HepG2 (cell line): ENCODE data around the gene TLE1. TPM values are rescaled to one million over a fixed set of nuclear protein-coding genes. Genes with fewer than 3 reads are reported as not detected.

Source experiments
- DMTF1 ChIP-seq: sonication (generic); formaldehyde crosslinking; IDR thresholded peaks from 2 replicates; pipeline ENCODE4 v1.4.0; 2020; ENCODE audit warnings: mild to moderate bottlenecking, missing genetic modification reagents
- HDAC6 ChIP-seq: fragments of 200-600 bp; sonication (generic); IDR thresholded peaks from 2 replicates; pipeline ENCODE4 v1.7.0; 2017; ENCODE audit warnings: mild to moderate bottlenecking, antibody characterized with exemption, low read length, low read depth
- HNF4A ChIP-seq: sonication (generic); formaldehyde crosslinking; IDR thresholded peaks from 2 replicates; pipeline ENCODE4 v1.4.0; 2020; ENCODE audit warnings: missing genetic modification reagents
- KAT8 ChIP-seq: IDR thresholded peaks from 2 replicates; pipeline ENCODE4 v1.6.1; 2016; ENCODE audit warnings: missing genetic modification reagents, missing compliant biosample characterization
- KLF15 ChIP-seq: sonication (generic); formaldehyde crosslinking; IDR thresholded peaks from 2 replicates; pipeline ENCODE4 v1.8.1; 2023; ENCODE audit warnings: borderline replicate concordance, mild to moderate bottlenecking, inconsistent platforms, missing genetic modification reagents, mixed read lengths
- MAF1 ChIP-seq: sonication (generic); formaldehyde crosslinking; IDR thresholded peaks from 2 replicates; pipeline ENCODE4 v1.5.0; 2020; ENCODE audit warnings: missing genetic modification reagents, borderline replicate concordance
- MATR3 ChIP-seq: sonication (generic); formaldehyde crosslinking; IDR thresholded peaks from 2 replicates; pipeline ENCODE4 v1.4.0; 2020; ENCODE audit warnings: missing genetic modification reagents
- POGZ ChIP-seq: sonication (generic); formaldehyde crosslinking; IDR thresholded peaks from 2 replicates; pipeline ENCODE4 v1.4.0; 2020; ENCODE audit warnings: mild to moderate bottlenecking, missing genetic modification reagents
- POLR2G ChIP-seq: fragments of 200-400 bp; formaldehyde crosslinking; IDR thresholded peaks from 2 replicates; pipeline ENCODE4 v1.6.1; 2018; ENCODE audit warnings: mild to moderate bottlenecking, low read depth, low read length, moderate library complexity
- RAD21 ChIP-seq: fragments of 450-650 bp; formaldehyde crosslinking; IDR thresholded peaks from 2 replicates; pipeline ENCODE4 v1.5.0; 2020; ENCODE audit warnings: mild to moderate bottlenecking
- SAP130 ChIP-seq: IDR thresholded peaks from 2 replicates; pipeline ENCODE4 v1.6.1; 2016; ENCODE audit warnings: low read depth
- TFDP1 ChIP-seq: IDR thresholded peaks from 2 replicates; pipeline ENCODE4 v1.6.1; 2016; ENCODE audit warnings: missing compliant biosample characterization, missing genetic modification reagents, borderline replicate concordance
- ZHX2 ChIP-seq, 2 experiments: sonication (generic) in 1 of 2; formaldehyde crosslinking in 1 of 2; IDR thresholded peaks; 2 replicates each; pipeline versions ENCODE4 v1.6.1 to v1.9.0; 2014 to 2022; ENCODE audit warnings: antibody characterized with exemption in 1 of 2, borderline replicate concordance in 1 of 2, inconsistent platforms in 1 of 2, low read depth in 1 of 2, missing genetic modification reagents in 1 of 2
- ZNF224 ChIP-seq: sonication (generic); formaldehyde crosslinking; IDR thresholded peaks from 2 replicates; pipeline ENCODE4 v1.5.0; 2020; ENCODE audit warnings: mild to moderate bottlenecking, missing genetic modification reagents
- ZNF282 ChIP-seq: fragments of 450-650 bp; IDR thresholded peaks from 2 replicates; pipeline ENCODE4 v1.6.1; 2018; ENCODE audit not compliant: partially characterized antibody
- ZNF432 ChIP-seq: sonication (generic); formaldehyde crosslinking; IDR thresholded peaks from 2 replicates; pipeline ENCODE4 v1.5.0; 2020; ENCODE audit warnings: missing genetic modification reagents, mild to moderate bottlenecking, borderline replicate concordance
- ZNF550 ChIP-seq: sonication (generic); formaldehyde crosslinking; IDR thresholded peaks from 2 replicates; pipeline ENCODE4 v1.4.0; 2020; ENCODE audit warnings: mild to moderate bottlenecking, missing genetic modification reagents, borderline replicate concordance
- ZNF704 ChIP-seq: sonication (generic); formaldehyde crosslinking; IDR thresholded peaks from 2 replicates; pipeline ENCODE4 v1.8.1; 2023; ENCODE audit warnings: mild to moderate bottlenecking, inconsistent platforms, moderate library complexity, missing genetic modification reagents, borderline replicate concordance
- polyA plus RNA-seq, 8 experiments: library from polyadenylated mRNA; depleted of rRNA in 3 of 8; stranded (reverse) in 7 of 8; unstranded in 1 of 8; fragments of >200 nt; fragmentation: Illumina TruSeq in 4 of 8; extraction: Trizol in 4 of 8; gene quantifications; 2 replicates each; pipeline versions ENCODE4 v1.2.1 to v1.2.3, GENCODE V29; 2011 to 2016; ENCODE audit warnings: low read depth in 4 of 8, missing spikeins in 1 of 8, mixed read lengths in 1 of 8; ENCODE audit not compliant: insufficient read depth in 1 of 8
- total RNA-seq, 5 experiments: library from RNA; depleted of rRNA; stranded (reverse); fragments of >200 nt; fragmentation: Illumina TruSeq; extraction: Trizol; gene quantifications; 2 replicates each; pipeline ENCODE4 v1.2.3, GENCODE V29; 2016; ENCODE audit warnings: low read depth in 1 of 5

Gene TLE1
- total and polyA plus RNA-seq, 2 of the 13 experiments (the other 11 are each of a cell fraction or from before 2014, with no cell fraction given): 35.9 to 109 TPM

GRCh38 chr9:81686614-81687520, 2.5 kb downstream of the TLE1 start (continued):
- TF ChIP-seq ZNF704 (CRISPR knock-in tag) (no peak), SAP130 (CRISPR knock-in tag) (peak; percentile 96), DMTF1 (CRISPR knock-in tag) (no peak), ZNF550 (CRISPR knock-in tag) (no peak), MAF1 (CRISPR knock-in tag) (no peak), KAT8 (CRISPR knock-in tag) (peak; percentile 71), MATR3 (CRISPR knock-in tag) (no peak), ZNF432 (CRISPR knock-in tag) (no peak), ZNF282 (no peak), TFDP1 (CRISPR knock-in tag) (peak; percentile 59; the same call in 1 of the 2 replicates), POGZ (CRISPR knock-in tag) (peak; percentile 85; the same call in 1 of the 2 replicates), ZHX2 (IDR thresholded peaks at IDR 0.05; ENCODE audit: low read depth) (0 out of 2 replicates have a peak, but pooled peaks have one; percentile 15), ZHX2 (CRISPR knock-in tag; IDR thresholded peaks at IDR 0.05; ENCODE audit: borderline replicate concordance) (no peak), KLF15 (CRISPR knock-in tag) (no peak), HNF4A (CRISPR knock-in tag) (peak; percentile 98), HDAC6 (no peak), RAD21 (peak; percentile 88), POLR2G (no peak; the same call in 1 of the 2 replicates), ZNF224 (CRISPR knock-in tag) (0 out of 2 replicates have a peak, but pooled peaks have one; percentile 47)
